Kidney epithelial cell (primary cell): ENCODE measurements around the gene APOBR. TPM values are rescaled to one million over a fixed set of nuclear protein-coding genes. Genes with fewer than 3 reads are reported as not detected.

Experiments used
- DNase-seq: peaks from one replicate; pipeline ENCODE4 v3.0.0-alpha.2; 2010; ENCODE audit warnings: low read depth
- H3K27me3 ChIP-seq: 2 replicates; pipeline ENCODE4 v1.6.0; 2011; ENCODE audit warnings: low read length; ENCODE audit not compliant: control insufficient read depth, insufficient read depth
- H3K36me3 ChIP-seq: 2 replicates; pipeline ENCODE4 v1.5.1; 2011; ENCODE audit warnings: low read length; ENCODE audit not compliant: control insufficient read depth, insufficient read depth
- H3K4me3 ChIP-seq: 2 replicates; pipeline ENCODE4 v1.5.1; 2011; ENCODE audit warnings: low read depth, mild to moderate bottlenecking, control low read depth, low read length
- total RNA-seq: library from RNA; depleted of rRNA; stranded (reverse); fragments of >200 nt; gene quantifications from 2 replicates; pipeline ENCODE4 v1.2.3, GENCODE V29; 2015
- TF ChIP-seq, protein P1 (sequence below): IDR thresholded peaks from 2 replicates; pipeline ENCODE4 v1.5.1; 2011; ENCODE audit warnings: mild to moderate bottlenecking, moderate library complexity, low read length, control low read depth, inconsistent platforms; ENCODE audit not compliant: insufficient read depth, poor library complexity, severe bottlenecking

The APOBR gene
- total RNA-seq, 1 donor from 2014 or later, result 0.21 TPM

DNA sequence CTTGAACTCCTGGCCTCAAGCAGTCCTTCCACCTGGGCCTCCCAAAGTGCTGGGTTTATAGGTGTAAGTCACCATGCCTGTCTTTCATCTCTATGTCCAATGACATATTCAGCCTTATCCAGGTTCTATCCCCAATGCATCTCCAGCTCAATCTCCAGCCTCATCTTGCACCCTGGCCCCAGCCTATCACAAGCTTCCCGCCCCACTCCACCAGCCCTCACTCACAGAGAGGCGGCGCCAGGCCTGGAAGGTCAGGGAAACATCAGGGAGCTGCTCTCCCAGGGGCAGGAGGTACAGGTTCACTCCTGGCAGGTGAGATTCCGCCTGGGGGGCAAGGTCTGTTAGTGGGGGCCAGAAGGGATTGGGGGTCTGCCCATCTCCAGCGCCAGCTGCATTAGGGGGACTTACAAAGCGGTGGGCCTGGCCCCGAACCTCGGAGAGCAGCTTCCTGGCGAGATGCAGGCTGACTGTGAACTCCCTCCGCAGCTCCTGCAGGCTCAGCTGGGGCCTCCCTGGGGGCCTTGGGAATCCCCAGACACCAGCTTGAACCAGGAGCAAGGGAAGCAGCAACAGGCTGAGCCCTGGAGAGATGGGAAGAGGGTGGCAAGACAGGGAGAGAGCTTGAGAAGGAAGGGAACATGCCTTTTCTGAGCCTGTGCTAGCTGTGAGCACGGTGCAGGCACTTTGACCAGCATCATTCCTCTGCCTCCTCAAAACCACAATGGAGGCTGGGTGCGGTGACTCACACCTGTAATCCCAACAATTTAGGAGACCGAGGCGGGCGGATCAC, 9.2 kb downstream of the APOBR start:
- H3K36me3 ChIP-seq, result no peaks in the 10 kb centered on the region
- TF ChIP-seq, protein P1, sequence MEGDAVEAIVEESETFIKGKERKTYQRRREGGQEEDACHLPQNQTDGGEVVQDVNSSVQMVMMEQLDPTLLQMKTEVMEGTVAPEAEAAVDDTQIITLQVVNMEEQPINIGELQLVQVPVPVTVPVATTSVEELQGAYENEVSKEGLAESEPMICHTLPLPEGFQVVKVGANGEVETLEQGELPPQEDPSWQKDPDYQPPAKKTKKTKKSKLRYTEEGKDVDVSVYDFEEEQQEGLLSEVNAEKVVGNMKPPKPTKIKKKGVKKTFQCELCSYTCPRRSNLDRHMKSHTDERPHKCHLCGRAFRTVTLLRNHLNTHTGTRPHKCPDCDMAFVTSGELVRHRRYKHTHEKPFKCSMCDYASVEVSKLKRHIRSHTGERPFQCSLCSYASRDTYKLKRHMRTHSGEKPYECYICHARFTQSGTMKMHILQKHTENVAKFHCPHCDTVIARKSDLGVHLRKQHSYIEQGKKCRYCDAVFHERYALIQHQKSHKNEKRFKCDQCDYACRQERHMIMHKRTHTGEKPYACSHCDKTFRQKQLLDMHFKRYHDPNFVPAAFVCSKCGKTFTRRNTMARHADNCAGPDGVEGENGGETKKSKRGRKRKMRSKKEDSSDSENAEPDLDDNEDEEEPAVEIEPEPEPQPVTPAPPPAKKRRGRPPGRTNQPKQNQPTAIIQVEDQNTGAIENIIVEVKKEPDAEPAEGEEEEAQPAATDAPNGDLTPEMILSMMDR, result no peak
- no peak for DNase-seq
- no peak overlapping the region for H3K4me3 ChIP-seq
- H3K27me3 ChIP-seq, result peaks cover 11% of the 10 kb centered on the region

DNA sequence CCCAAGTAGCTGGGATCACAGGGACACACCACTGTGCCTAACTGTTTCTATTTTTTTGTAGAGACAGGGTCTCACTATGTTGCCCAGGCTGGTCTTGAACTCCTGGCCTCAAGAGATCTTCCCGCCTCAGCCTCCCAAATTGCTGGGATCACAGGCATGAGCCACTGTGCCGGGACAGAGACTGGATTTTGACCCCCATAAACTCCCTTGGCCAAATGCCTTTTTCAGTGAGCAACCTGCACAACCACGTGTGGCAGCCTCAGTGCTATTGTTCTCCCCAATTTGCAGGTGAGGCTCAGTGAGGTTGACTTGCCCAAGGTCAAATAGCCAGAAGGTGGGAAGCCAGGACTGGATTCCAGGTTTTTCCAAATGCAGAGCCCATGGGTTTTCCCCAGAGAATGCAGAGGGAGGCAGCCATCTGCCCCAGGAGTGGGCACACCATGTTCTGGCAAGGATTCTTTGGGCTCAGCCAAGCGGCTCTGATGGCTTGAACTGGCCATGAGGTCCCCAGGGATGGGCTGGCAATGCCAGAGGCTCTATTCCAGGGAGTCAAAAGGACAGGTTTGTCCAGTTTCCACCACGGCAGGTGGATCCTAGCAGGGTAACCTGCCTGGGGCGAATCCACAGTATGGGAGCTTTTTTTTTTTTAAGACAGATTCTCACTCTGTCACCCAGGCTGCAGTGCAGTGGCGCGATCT, 10.4 kb downstream of the APOBR start:
- H3K4me3 ChIP-seq, result no peak overlapping the region
- TF ChIP-seq, protein P1, result no peak
- no peak for DNase-seq
- peaks cover 11% of the 10 kb centered on the region for H3K27me3 ChIP-seq
- no peaks in the 10 kb centered on the region for H3K36me3 ChIP-seq

DNA sequence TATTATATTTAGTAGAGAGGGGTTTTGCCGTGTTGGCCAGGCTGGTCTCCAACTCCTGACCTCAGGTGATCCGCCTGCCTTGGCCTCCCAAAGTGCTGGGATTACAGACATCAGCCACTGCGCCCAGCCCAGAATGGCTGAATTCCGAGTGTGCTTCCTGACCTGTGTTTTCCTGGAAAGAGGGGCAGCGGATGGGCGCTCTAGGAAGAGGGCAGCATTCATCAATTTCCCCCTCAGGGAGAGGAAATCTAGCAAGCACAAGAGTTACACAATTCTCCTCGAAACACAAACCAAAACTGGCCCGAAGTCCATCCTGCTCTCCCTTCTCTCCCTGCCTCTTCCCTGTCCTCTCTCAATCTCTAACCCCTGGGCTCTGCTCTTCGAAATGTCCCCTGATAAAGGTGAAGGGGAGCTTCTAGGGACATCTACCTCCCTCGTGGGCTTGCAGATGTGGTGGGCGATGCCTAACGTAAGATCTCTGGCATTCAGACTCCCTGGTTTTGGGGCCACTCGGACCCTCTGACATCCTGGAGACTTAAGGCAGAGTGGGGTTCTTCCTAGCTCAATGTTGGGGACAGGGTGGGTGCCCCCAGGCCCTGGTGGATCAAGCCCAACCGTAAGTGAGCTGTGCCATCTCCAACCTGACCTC, 11.2 kb downstream of the APOBR start:
- no peaks in the 10 kb centered on the region for H3K36me3 ChIP-seq
- no peak overlapping the region for H3K4me3 ChIP-seq
- no peak for DNase-seq

DNA sequence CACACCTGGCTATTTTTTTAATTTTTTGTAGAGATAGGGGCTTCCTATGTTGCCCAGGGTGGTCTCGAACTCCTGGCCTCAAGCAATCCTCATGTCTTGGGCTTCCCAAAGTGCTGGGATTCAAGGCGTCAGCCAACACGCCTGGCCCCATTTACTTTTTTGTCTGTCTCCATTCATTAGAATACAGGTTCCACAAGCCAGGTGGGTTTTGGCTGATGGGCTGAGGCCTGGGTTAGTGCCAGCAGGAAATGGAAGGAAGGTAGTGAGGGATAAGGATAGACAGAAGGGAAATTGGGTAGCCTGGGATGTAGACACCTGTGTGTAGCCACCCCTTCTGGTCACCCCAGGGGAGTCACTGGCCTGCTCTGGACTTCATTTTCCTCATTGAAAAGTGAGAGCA, 16.6 kb downstream of the APOBR start:
- Histone ChIP-seq H3K4me3 (no peak overlapping the region), H3K36me3 (no peaks in the 10 kb centered on the region), H3K27me3 (peaks cover 4% of the 10 kb centered on the region)
- DNase-seq, result no peak
- TF ChIP-seq, protein P1, result no peak

More for the DNA sequence above, 11.2 kb downstream of the APOBR start:
- TF ChIP-seq, protein P1, result no peak
- peaks cover 11% of the 10 kb centered on the region for H3K27me3 ChIP-seq

DNA sequence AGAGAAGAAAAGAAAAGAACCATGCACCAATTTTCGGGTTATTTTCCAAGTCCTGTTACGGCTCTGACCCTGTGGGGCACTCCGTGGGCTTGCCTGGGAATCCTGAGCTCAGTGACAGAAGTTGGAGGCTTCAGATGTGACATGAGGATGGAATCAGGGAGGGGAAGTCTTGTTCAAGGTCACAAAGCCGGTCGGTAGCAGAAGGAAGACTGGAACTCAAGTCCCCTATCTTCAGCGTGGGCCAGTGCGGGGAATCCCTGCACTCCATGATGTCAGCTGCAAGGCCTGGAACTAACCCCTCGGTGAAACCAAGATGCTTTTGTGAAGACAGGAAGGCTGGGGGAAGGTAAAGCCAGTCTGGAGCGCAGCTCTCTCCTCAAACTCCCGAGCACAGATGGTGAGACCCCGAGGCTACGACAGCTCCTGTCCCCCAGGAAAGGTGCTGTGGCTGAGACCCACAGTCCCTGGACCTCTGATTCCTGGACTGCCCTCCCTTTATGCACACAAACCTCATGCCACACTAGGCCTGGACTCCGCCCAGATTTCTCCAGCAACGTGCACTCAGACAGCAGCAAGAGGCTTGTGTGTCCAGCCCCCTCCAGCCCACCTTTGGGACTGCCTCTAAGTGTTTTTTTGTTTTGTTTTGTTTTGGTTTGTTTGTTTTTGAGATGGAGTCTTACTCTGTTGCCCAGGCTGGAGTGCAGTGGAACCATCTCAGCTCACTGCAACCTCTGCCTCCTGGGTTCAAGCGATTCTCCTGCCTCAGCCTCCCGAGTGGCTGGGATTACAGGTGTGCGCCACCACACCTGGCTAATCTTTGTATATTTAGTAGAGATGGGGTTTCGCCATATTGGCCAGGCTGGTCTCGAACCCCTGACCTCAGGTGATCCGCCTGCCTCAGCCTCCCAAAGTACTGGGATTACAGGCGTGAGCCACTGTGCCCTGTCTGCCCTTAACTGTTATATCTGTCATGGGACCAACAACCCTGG, 17.7 kb downstream of the APOBR start:
- TF ChIP-seq, protein P1, result no peak
- H3K36me3 ChIP-seq, result no peaks in the 10 kb centered on the region
- H3K4me3 ChIP-seq, result no peak overlapping the region
- DNase-seq, result no peak
- peaks cover 3% of the 10 kb centered on the region for H3K27me3 ChIP-seq
